A549 (cell line): ENCODE results near the gene IPO5. TPM values are rescaled to one million over a fixed set of nuclear protein-coding genes. Genes with fewer than 3 reads are reported as not detected.

Experiments used
- ATAC-seq, 2 experiments: fragments of 200-7000 bp in 1 of 2; fragments of >200 bp in 1 of 2; cut with Nextera tagmentation in 1 of 2; cut with Tn5 transposase in 1 of 2; 3 replicates each; pipeline versions ENCODE4 v1.8.0 to v1.9.1; 2018 to 2020; ENCODE audit warnings: mild to moderate bottlenecking in 1 of 2, moderate library complexity in 1 of 2
- CTCF ChIA-PET: fragments of 300-600 bp; sonication (Branson Sonifier 250); formaldehyde crosslinking; extraction: SDS; loops from one replicate; lab custom pipeline; 2021; ENCODE audit warnings: antibody characterized with exemption, inconsistent platforms; lab: Yijun Ruan, JAX
- POLR2A ChIA-PET: fragments of 350-600 bp; formaldehyde crosslinking; extraction: SDS; loops from one replicate; lab custom pipeline; 2021; ENCODE audit warnings: antibody characterized with exemption, inconsistent platforms; lab: Yijun Ruan, JAX
- DNase-seq, 2 experiments: peaks; one replicate each; pipeline versions ENCODE4 v3.0.0 to v3.0.0-alpha.2; 2011 to 2016; ENCODE audit warnings: low read depth in 1 of 2, low spot score in 1 of 2
- FAIRE-seq: peaks from 2 replicates; lab custom pipeline; 2011; peaks lifted over from hg19 to GRCh38; lab: Jason Lieb, UNC
- H3K27ac ChIP-seq, 2 experiments: fragments of >200 bp; sonication (Bioruptor Twin); formaldehyde crosslinking; 3 replicates each; pipeline ENCODE4 v1.5.1; 2016 to 2017
- H3K4me1 ChIP-seq: fragments of >200 bp; sonication (Bioruptor Twin); formaldehyde crosslinking; 3 replicates; pipeline ENCODE4 v1.6.1; 2016
- H3K4me2 ChIP-seq: fragments of >200 bp; sonication (Bioruptor Twin); formaldehyde crosslinking; 3 replicates; pipeline ENCODE4 v1.6.1; 2016
- H3K4me3 ChIP-seq: fragments of >200 bp; sonication (Bioruptor Twin); formaldehyde crosslinking; 3 replicates; pipeline ENCODE4 v1.5.1; 2016
- H3K9me3 ChIP-seq: fragments of >200 bp; sonication (Bioruptor Twin); formaldehyde crosslinking; 3 replicates; pipeline ENCODE4 v1.6.1; 2016
- ATOH8 ChIP-seq: fragments of 250-450 bp; sonication (Bioruptor Pico); IDR thresholded peaks from 2 replicates; pipeline ENCODE4 v1.5.0; 2020; ENCODE audit warnings: low read depth, mild to moderate bottlenecking, moderate library complexity
- CHD2 ChIP-seq: fragments of 150-350 bp; IDR thresholded peaks from 2 replicates; pipeline ENCODE4 v1.6.1; 2014; ENCODE audit warnings: low read length; ENCODE audit not compliant: partially characterized antibody
- CHD4 ChIP-seq: fragments of 200-600 bp; sonication (generic); IDR thresholded peaks from 2 replicates; pipeline ENCODE4 v1.6.1; 2016; ENCODE audit warnings: antibody characterized with exemption, mild to moderate bottlenecking, borderline replicate concordance
- CTCF ChIP-seq: fragments of >200 bp; sonication (Bioruptor Twin); formaldehyde crosslinking; IDR thresholded peaks from 3 replicates; pipeline ENCODE4 v1.5.1; 2016
- EHF ChIP-seq: fragments of 250-450 bp; sonication (Bioruptor Pico); IDR thresholded peaks from 2 replicates; pipeline ENCODE4 v1.5.0; 2020; ENCODE audit warnings: mild to moderate bottlenecking
- EP300 ChIP-seq, 2 experiments: fragments of >200 bp; sonication (Bioruptor Twin); formaldehyde crosslinking; IDR thresholded peaks; 2 replicates in 1 of 2; 3 replicates in 1 of 2; pipeline ENCODE4 v1.6.1; 2016 to 2017
- FOSB ChIP-seq: fragments of 250-450 bp; sonication (Bioruptor Pico); IDR thresholded peaks from 2 replicates; pipeline ENCODE4 v1.5.0; 2020; ENCODE audit warnings: mild to moderate bottlenecking, moderate library complexity
- FOXS1 ChIP-seq: fragments of 250-450 bp; sonication (Bioruptor Pico); IDR thresholded peaks from 2 replicates; pipeline ENCODE4 v1.5.0; 2020; ENCODE audit warnings: mild to moderate bottlenecking, moderate library complexity
- GATA3 ChIP-seq: IDR thresholded peaks from 2 replicates; pipeline ENCODE4 v1.6.1; 2012; ENCODE audit warnings: borderline replicate concordance
- JUN ChIP-seq, 2 experiments: fragments of >200 bp; sonication (Bioruptor Twin); formaldehyde crosslinking; IDR thresholded peaks; 2 replicates in 1 of 2; 3 replicates in 1 of 2; pipeline ENCODE4 v1.6.1; 2016 to 2017
- MAFK ChIP-seq: fragments of 450-650 bp; IDR thresholded peaks from 2 replicates; pipeline ENCODE4 v1.6.1; 2014; ENCODE audit not compliant: partially characterized antibody
- MAZ ChIP-seq: fragments of 150-350 bp; IDR thresholded peaks from 2 replicates; pipeline ENCODE4 v1.6.1; 2014; ENCODE audit warnings: antibody characterized with exemption, low read depth, low read length, borderline replicate concordance
- NPAS2 ChIP-seq: fragments of 250-450 bp; sonication (Bioruptor Pico); IDR thresholded peaks from 2 replicates; pipeline ENCODE4 v1.8.0; 2022; ENCODE audit warnings: mild to moderate bottlenecking, moderate library complexity, borderline replicate concordance
- RCOR1 ChIP-seq: fragments of 150-350 bp; IDR thresholded peaks from 2 replicates; pipeline ENCODE4 v1.6.1; 2014; ENCODE audit warnings: antibody characterized with exemption, low read length, low read depth
- RNF2 ChIP-seq: fragments of 200-600 bp; sonication (generic); IDR thresholded peaks from 2 replicates; pipeline ENCODE4 v1.6.1; 2016; ENCODE audit warnings: low read depth, mild to moderate bottlenecking, antibody characterized with exemption, moderate library complexity, borderline replicate concordance
- SMC3 ChIP-seq: fragments of >200 bp; sonication (Bioruptor Twin); formaldehyde crosslinking; IDR thresholded peaks from 3 replicates; pipeline ENCODE4 v1.6.1; 2018; ENCODE audit warnings: inconsistent platforms
- USF2 ChIP-seq: fragments of 450-650 bp; IDR thresholded peaks from 2 replicates; pipeline ENCODE4 v1.6.1; 2014; ENCODE audit warnings: antibody characterized with exemption
- ZC3H11A ChIP-seq: fragments of 450-650 bp; IDR thresholded peaks from 2 replicates; pipeline ENCODE4 v1.6.1; 2014; ENCODE audit warnings: antibody characterized with exemption, mild to moderate bottlenecking
- ZNF302 ChIP-seq: fragments of 250-450 bp; sonication (Bioruptor Pico); IDR thresholded peaks from 2 replicates; pipeline ENCODE4 v1.9.0; 2021; ENCODE audit warnings: inconsistent platforms, mild to moderate bottlenecking, moderate library complexity
- ZSCAN20 ChIP-seq: fragments of 250-450 bp; sonication (Bioruptor Pico); IDR thresholded peaks from 2 replicates; pipeline ENCODE4 v1.8.0; 2022; ENCODE audit warnings: mild to moderate bottlenecking, moderate library complexity
- WGBS: methylation state at CpG from one replicate; pipeline ENCODE4 v1.1.6; 2017; ENCODE audit errors: missing lambda C conversion rate; 5-methylcytosine and 5-hydroxymethylcytosine counted together
- polyA plus RNA-seq, 4 experiments: library from polyadenylated mRNA; depleted of rRNA in 3 of 4; stranded (reverse); fragments of >200 nt; fragmentation: RNase III in 1 of 4; extraction: RNeasy Plus Mini Kit Qiagen cat#74134 plus additional on column Dnase treatment in 1 of 4; gene quantifications; 2 replicates in 3 of 4; 3 replicates in 1 of 4; pipeline ENCODE4 v1.2.3, GENCODE V29; 2011 to 2017
- TF ChIP-seq, protein P1 (sequence below): IDR thresholded peaks from 2 replicates; pipeline ENCODE4 v1.6.1; 2012
- TF ChIP-seq, protein P2 (sequence below): fragments of >200 bp; sonication (Bioruptor Twin); formaldehyde crosslinking; IDR thresholded peaks from 2 replicates; pipeline ENCODE4 v1.6.1; 2016
- TF ChIP-seq, protein P3 (sequence below): fragments of >200 bp; sonication (Bioruptor Twin); formaldehyde crosslinking; IDR thresholded peaks from 3 replicates; pipeline ENCODE4 v1.6.1; 2016

IPO5 gene
- polyA plus RNA-seq, 2 of the 4 experiments (the other 2 are of a cell fraction): 98.4 to 166 TPM

- WGBS: 73% methylated on average over 6 of the region's 6 CpGs
- no peak overlapping the region for H3K4me2 ChIP-seq
- H3K4me1 ChIP-seq: no peaks in the 10 kb centered on the region
- TF ChIP-seq MAFK: no peak
- TF ChIP-seq FOXS1 (CRISPR knock-in tag): no peak
- no peak for TF ChIP-seq GATA3
- no peak for TF ChIP-seq RCOR1
- TF ChIP-seq, protein P1, sequence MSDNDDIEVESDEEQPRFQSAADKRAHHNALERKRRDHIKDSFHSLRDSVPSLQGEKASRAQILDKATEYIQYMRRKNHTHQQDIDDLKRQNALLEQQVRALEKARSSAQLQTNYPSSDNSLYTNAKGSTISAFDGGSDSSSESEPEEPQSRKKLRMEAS: no peak
- TF ChIP-seq CTCF: no peak
- no peak for TF ChIP-seq ATOH8 (CRISPR knock-in tag)
- TF ChIP-seq FOSB (CRISPR knock-in tag): no peak
- no peak for TF ChIP-seq EP300 (IDR thresholded peaks at IDR 0.05)
- no peak for TF ChIP-seq MAZ
- DNase-seq (no peak), ATAC-seq (no peak), FAIRE-seq (no peak)
- no peaks in the 10 kb centered on the region for H3K9me3 ChIP-seq
- ChIA-PET CTCF (no interaction called here), POLR2A (no interaction called here)
- H3K27ac ChIP-seq: no peak overlapping the region
- no peak overlapping the region for H3K4me3 ChIP-seq
Observed at GRCh38 chr13:97961340-97961739, 7.9 kb downstream of the IPO5 start.

GRCh38 chr13:97962887-97963286 is 9.4 kb downstream of the IPO5 start:
- CTCF ChIA-PET: no interaction called here
- no peak overlapping the region for H3K4me3 ChIP-seq
- no peak overlapping the region for H3K4me2 ChIP-seq
- no peak for FAIRE-seq
- no peak overlapping the region for H3K27ac ChIP-seq
- TF ChIP-seq EHF (no peak), ZC3H11A (no peak)
- TF ChIP-seq, protein P2, sequence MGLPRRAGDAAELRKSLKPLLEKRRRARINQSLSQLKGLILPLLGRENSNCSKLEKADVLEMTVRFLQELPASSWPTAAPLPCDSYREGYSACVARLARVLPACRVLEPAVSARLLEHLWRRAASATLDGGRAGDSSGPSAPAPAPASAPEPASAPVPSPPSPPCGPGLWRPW: no peak
- TF ChIP-seq, protein P3, sequence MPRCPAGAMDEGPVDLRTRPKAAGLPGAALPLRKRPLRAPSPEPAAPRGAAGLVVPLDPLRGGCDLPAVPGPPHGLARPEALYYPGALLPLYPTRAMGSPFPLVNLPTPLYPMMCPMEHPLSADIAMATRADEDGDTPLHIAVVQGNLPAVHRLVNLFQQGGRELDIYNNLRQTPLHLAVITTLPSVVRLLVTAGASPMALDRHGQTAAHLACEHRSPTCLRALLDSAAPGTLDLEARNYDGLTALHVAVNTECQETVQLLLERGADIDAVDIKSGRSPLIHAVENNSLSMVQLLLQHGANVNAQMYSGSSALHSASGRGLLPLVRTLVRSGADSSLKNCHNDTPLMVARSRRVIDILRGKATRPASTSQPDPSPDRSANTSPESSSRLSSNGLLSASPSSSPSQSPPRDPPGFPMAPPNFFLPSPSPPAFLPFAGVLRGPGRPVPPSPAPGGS: no peak
- POLR2A ChIA-PET: no interaction called here
- H3K9me3 ChIP-seq: no peaks in the 10 kb centered on the region
- H3K4me1 ChIP-seq: no peaks in the 10 kb centered on the region
- ATAC-seq: no peak
- DNase-seq: no peak
- 69% methylated on average over 2 of the region's 2 CpGs for WGBS

DNA sequence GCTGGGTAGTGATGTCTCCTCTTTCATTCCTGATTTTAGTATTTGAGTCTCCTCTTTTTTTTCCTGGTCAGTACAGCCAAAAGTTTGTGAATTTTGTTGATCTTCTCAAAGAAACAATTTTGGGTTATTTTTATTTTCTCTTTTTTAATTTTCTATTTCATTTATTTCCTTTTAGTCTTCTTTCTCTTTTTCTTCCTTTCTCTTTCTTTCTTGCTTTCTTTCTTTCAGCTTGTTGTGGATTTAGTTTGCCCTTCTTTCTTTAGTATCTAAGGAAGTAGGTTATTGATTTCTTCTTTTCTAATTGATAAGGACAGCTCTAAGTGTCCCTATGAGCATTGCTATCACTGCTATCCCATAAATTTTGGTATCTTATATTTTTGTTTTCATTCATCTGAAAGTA is 13.8 kb downstream of the IPO5 start:
- no peak for TF ChIP-seq GATA3
- no peak for TF ChIP-seq JUN (IDR thresholded peaks at IDR 0.05)
- Histone ChIP-seq H3K4me1 (no peaks in the 10 kb centered on the region), H3K9me3 (no peaks in the 10 kb centered on the region), H3K4me2 (no peak overlapping the region), H3K4me3 (no peak overlapping the region), H3K27ac (no peak overlapping the region)
- DNase-seq (no peak), FAIRE-seq (no peak), ATAC-seq (no peak)
- ChIA-PET CTCF (no interaction called here), POLR2A (no interaction called here)

DNA sequence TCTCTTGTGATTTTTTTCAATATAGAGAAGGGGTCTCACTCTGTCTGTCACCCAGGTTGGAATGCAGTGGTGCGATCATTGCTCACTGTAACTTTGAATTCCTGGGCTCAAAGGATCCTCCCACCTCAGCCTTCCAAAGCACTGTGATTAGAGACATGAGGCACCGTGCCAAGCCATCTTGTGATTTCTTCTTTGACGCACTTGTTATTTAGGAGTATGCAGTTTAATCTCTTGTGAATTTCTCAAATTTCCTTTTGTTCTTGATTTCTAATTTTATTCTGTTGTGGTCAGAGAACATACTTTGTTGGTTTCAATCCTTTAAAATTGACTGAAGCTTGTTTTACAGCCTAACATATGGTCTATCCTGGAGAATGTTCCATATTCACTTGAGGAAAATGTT is 14.5 kb downstream of the IPO5 start:
- Histone ChIP-seq H3K9me3 (no peaks in the 10 kb centered on the region), H3K4me2 (no peak overlapping the region), H3K27ac (no peak overlapping the region), H3K4me1 (no peaks in the 10 kb centered on the region), H3K4me3 (no peak overlapping the region)
- ATAC-seq (no peak), DNase-seq (no peak), FAIRE-seq (no peak)
- WGBS: 84% methylated on average over 3 of the region's 3 CpGs
- POLR2A ChIA-PET: no interaction called here
- CTCF ChIA-PET: no interaction called here
- TF ChIP-seq CHD4 (no peak), FOXS1 (CRISPR knock-in tag) (no peak), RNF2 (no peak), ZNF302 (CRISPR knock-in tag) (no peak), USF2 (no peak), NPAS2 (CRISPR knock-in tag) (no peak), CHD2 (no peak), MAZ (no peak), SMC3 (no peak), ZSCAN20 (no peak)
- TF ChIP-seq, protein P3: no peak
